HAP-1 (cell line): ENCODE measurements around the gene ERGIC1.
"Not testable (repeated sequence)": the region's sequence is repeated elsewhere in the genome, so short reads cannot be mapped to it uniquely, and the experiment has no call there.

ENCODE experiments used
- DNase-seq, 2 experiments: peaks; one replicate each; pipeline ENCODE4 v3.0.0-alpha.2; 2016 to 2020; ENCODE audit warnings: low spot score in 2 of 2
- H3K27me3 ChIP-seq: fragments of 250-450 bp; sonication (Bioruptor Pico); 2 replicates; pipeline ENCODE4 v1.5.1; 2020; ENCODE audit warnings: low read depth, mild to moderate bottlenecking, moderate library complexity
- H3K36me3 ChIP-seq: fragments of 250-450 bp; sonication (Bioruptor Pico); replicated peaks from 2 replicates; pipeline ENCODE4 v1.5.1; 2020; ENCODE audit warnings: mild to moderate bottlenecking
- H3K4me1 ChIP-seq: fragments of 250-450 bp; sonication (Bioruptor Pico); 2 replicates; pipeline ENCODE4 v1.5.1; 2020; ENCODE audit warnings: mild to moderate bottlenecking
- H3K4me3 ChIP-seq: fragments of 250-450 bp; sonication (Bioruptor Pico); 2 replicates; pipeline ENCODE4 v1.5.1; 2020; ENCODE audit warnings: mild to moderate bottlenecking, moderate library complexity
- H3K9me3 ChIP-seq: fragments of 250-450 bp; sonication (Bioruptor Pico); 2 replicates; pipeline ENCODE4 v1.5.1; 2020; ENCODE audit warnings: mild to moderate bottlenecking, moderate library complexity
- in situ Hi-C: fragments of 300-500 bp; cut with MboI; formaldehyde crosslinking; loops from 3 replicates; pipeline ENCODE4 v1.14.3; 2020; ENCODE audit warnings: low sequenced_read_pairs, inconsistent platforms, mixed read lengths

Gene ERGIC1

DNA sequence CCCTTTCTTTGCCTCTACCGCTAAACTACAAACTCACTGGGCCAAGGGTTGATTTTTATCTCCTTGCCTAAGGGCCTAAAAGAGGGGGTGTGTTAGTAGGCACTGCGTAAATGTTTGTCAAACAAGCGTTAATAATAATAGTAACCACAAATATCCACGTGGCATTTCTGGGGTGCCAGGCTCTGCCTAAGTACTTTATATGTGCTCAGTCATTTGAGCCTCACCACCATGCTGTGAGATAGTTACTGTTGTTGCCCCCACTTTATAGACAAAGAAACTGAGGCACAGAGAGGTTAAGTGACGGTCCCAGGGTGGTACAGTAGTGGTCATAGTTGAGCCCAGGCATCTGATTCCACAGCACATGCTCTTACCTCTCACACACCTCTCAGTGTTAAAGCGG is 52.4 kb downstream of the ERGIC1 start:
- Histone ChIP-seq H3K9me3 (no peaks in the 10 kb centered on the region), H3K27me3 (no peaks in the 10 kb centered on the region), H3K4me3 (no peak overlapping the region), H3K4me1 (no peaks in the 10 kb centered on the region), H3K36me3 (peaks cover 12% of the 10 kb centered on the region; the same call in 1 of the 2 replicates)
- no peak for DNase-seq
- in situ Hi-C loops, result no loop called here

DNA sequence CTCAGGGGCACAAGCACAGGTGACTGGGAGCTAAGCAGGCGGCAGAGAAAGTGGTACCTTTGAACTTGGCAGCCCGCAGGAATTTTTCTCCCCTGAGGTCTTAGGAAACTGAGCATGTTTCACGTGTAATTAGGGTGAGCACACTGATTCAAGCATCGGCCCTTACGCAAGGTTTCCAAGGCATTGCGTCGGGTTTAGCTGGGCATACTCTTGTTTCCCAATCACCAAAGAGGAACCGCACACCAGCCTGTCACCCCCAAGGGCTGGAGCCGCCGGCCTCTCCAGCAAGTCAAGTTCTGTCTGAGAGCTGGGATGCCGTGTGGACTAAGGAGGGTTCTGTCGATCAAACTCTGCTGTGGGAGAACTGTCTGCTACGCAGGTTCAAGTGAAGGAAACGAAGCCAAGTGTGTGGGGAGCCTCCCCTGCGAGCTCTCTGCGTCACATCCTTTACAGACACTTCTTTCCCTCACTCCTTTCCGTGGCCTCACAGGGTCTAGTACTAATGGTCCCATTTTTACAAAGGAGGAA is 53.0 kb downstream of the ERGIC1 start:
- Histone ChIP-seq H3K36me3 (peaks cover 12% of the 10 kb centered on the region; the same call in 1 of the 2 replicates), H3K9me3 (no peaks in the 10 kb centered on the region), H3K27me3 (no peaks in the 10 kb centered on the region), H3K4me3 (no peak overlapping the region), H3K4me1 (no peaks in the 10 kb centered on the region)
- DNase-seq, result no peak
- in situ Hi-C loops, result no loop called here

DNA sequence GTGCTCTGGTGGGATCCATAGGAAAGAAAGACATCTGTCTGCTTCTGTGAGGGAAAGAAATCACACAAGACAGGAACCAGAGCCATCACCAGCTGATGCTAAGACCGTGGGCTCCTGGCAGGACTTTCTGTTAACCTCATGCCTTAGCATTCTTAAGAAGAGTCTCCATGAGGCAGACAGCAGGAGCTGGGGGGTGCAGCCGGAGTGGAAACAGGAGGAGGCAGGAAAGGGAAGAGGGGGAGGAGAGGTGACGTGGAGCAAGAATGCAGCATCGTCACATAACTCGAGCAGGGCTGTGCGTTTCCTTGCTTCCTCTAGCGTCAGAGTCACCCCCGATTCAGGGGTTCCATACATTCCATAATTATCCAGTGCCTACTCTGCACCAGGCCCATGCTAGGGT is 53.6 kb downstream of the ERGIC1 start:
- peaks cover 12% of the 10 kb centered on the region for H3K36me3 ChIP-seq
- no peaks in the 10 kb centered on the region for H3K4me1 ChIP-seq
- no peak overlapping the region for H3K4me3 ChIP-seq
- no peak for DNase-seq
- H3K27me3 ChIP-seq, result no peaks in the 10 kb centered on the region
- in situ Hi-C loops, result no loop called here
- no peaks in the 10 kb centered on the region for H3K9me3 ChIP-seq

DNA sequence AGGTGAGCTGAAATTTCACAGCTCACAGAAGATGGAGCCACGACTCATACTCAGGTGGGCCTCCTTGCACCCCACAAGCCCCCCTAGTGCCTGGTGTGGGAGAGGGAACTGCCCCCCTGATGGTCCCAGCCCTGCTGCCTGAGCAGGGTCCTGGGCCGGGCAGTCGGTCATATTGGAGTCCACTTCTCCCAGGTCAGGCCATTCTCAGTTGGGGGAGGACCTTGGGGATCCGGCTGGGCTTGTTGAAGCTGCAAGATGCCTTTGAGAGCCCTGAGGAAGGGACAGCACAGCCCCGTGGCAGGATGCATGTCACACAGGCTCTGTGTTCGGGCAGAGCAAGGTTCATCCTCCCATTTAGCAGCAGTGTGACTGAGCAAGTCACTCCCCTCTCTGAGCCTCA is 56.6 kb downstream of the ERGIC1 start:
- Histone ChIP-seq H3K9me3 (no peaks in the 10 kb centered on the region), H3K36me3 (peaks cover 12% of the 10 kb centered on the region), H3K4me3 (no peak overlapping the region), H3K27me3 (no peaks in the 10 kb centered on the region), H3K4me1 (no peaks in the 10 kb centered on the region)
- in situ Hi-C loops, result no loop called here
- no peak for DNase-seq

DNA sequence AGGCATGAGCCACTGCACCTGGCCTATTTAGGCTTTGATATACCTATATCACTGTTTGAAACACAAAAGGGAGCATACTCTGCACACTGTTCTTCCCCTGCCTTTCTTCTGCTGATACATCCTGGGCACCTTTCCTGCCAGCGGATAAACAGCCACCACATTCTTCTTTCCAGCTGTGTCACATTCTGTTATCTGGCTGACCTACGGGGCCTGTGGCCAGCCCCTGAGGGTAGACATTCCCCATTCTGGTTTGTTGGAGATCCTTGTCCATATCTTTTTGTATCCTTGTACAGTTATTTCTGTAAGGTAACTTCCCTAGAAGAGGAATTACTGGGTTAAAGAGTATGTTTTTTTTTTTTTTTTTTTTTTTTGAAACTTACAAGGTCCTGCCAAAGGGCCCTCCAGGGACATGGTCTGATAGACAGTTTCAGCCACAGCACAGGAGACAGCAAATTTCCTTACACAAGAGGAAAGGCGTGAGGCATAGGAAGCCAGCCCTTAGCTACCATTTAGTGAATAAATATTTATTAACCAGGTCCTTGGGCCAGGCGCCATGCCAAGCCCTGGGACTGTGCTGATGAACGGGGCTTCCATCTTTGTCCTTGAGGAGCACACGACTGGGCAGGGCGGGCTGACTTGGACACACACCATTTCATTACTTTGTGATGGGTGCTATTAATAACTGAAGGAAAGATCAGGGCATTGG is 57.8 kb downstream of the ERGIC1 start:
- Histone ChIP-seq H3K36me3 (peaks cover 12% of the 10 kb centered on the region), H3K4me1 (no peaks in the 10 kb centered on the region), H3K4me3 (no peak overlapping the region), H3K27me3 (no peaks in the 10 kb centered on the region), H3K9me3 (no peaks in the 10 kb centered on the region)
- in situ Hi-C loops, result no loop called here
- DNase-seq, result no peak

DNA sequence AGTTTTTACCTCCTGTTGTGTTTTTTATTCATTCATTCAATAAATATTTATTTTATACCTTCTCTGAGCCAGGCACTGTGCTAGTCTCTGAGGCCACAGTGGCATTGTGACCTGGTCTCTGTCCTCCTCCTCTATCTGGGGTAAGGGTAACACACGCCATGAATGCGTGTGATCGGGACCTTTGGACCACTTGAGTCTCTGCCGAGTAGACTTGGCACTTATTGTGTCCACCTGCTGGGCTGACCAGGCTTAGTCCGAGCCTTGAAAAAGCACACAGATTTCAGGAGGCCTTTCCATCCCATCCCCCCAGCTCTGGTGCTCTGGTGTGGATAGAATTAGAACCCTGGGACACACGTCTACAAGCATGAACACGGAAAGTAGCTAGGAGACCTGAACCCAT is 58.7 kb downstream of the ERGIC1 start:
- H3K4me3 ChIP-seq, result no peak overlapping the region
- H3K4me1 ChIP-seq, result no peaks in the 10 kb centered on the region
- H3K9me3 ChIP-seq, result no peaks in the 10 kb centered on the region
- peaks cover 12% of the 10 kb centered on the region for H3K36me3 ChIP-seq
- no peak for DNase-seq
- in situ Hi-C loops, result no loop called here
- no peaks in the 10 kb centered on the region for H3K27me3 ChIP-seq

DNA sequence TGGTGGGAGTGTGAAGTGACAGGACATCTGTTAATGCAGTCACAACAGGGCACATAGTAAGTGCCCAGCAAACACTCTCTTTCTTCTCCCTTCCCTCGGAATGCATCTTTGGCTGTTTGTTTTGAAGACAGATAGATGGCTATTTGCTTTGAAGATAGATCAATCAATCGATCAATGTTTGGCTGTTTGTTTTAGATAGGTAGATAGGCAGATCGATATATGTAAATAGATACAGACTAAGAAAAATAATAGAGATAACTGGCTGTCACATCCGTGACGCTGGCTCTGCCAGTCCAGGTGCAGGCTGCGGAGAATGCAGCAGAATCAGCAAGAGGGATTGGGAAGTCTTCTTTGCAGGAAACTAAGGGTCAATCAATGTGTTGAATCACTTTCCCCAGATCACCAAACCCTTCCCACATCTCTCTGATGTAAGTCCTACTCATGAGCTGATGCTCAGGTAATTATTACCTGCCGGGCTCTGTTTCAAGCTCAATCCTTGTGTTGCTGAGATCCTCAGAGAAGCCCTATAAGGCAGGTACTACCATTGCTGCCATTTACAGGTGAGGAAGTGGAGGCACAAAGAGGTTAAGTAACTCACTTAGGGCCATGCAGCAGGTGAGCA is 60.8 kb downstream of the ERGIC1 start:
- peaks cover 5% of the 10 kb centered on the region for H3K36me3 ChIP-seq
- in situ Hi-C loops, result no loop called here
- H3K4me1 ChIP-seq, result no peaks in the 10 kb centered on the region
- no peaks in the 10 kb centered on the region for H3K27me3 ChIP-seq
- H3K4me3 ChIP-seq, result no peak overlapping the region
- DNase-seq, result no peak
- H3K9me3 ChIP-seq, result no peaks in the 10 kb centered on the region

DNA sequence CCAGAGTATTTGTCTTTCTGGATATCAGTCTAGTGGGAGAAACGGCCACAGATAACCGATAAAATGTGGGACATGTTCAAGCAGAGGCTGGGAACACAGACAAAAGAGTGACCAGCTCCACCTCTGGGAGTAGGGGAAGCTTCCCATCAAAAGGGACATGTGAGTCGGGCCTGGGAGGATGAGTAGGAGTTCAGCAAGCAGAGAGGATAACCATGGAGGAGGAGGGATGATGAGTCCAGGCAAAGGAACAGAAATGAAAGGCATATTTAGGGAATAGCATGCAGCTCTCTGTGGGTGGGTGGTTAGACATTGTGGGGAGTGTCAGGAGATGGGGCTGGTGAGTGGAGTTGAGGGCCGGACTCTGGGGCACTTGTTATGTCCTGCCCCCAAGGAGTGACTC is 61.5 kb downstream of the ERGIC1 start:
- in situ Hi-C loops, result no loop called here
- no peaks in the 10 kb centered on the region; the same call in 1 of the 2 replicates for H3K36me3 ChIP-seq
- no peaks in the 10 kb centered on the region for H3K9me3 ChIP-seq
- H3K4me3 ChIP-seq, result no peak overlapping the region
- no peaks in the 10 kb centered on the region for H3K27me3 ChIP-seq
- no peak for DNase-seq
- no peaks in the 10 kb centered on the region for H3K4me1 ChIP-seq

DNA sequence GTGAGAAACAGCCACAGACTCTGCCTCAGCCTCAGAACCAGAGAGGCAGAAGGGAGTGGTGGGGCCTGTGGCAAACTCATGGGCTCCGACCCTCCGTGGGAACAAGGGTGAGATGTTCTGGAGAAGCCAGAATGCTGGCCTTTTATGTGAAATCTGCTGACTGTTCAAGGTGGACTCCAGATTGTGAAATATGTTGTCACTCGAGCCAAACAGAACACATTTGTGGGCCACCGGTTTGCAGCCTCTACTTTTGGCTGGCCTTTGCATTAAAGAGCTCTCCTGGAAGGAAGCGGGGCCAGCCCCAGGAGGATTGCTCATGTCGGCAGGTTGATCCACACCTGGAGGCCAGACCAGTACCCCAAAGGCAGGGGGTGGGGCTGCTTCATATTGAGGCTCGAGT is 62.4 kb downstream of the ERGIC1 start:
- H3K9me3 ChIP-seq, result no peaks in the 10 kb centered on the region
- no peak overlapping the region for H3K4me3 ChIP-seq
- in situ Hi-C loops, result no loop called here
- no peaks in the 10 kb centered on the region for H3K4me1 ChIP-seq
- no peaks in the 10 kb centered on the region; the same call in 1 of the 2 replicates for H3K36me3 ChIP-seq
- H3K27me3 ChIP-seq, result no peaks in the 10 kb centered on the region
- DNase-seq, result no peak

DNA sequence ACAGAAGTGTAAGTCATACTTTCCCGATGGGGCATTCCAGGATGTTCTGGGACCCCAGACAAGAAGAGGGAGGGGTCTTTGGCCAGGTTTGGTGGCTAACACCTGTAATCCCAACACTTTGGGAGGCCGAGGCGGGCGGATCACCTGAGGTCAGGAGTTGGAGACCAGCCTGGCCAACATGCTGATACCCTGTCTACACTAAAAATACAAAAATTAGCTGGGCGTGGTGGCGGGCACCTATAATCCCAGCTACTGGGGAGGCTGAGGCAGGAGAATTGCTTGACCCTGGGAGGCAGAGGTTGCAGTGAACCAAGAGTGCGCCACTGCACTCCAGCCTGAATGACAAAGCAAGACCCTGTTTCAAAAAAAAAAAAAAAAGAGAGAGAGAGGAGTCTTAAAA is 63.0 kb downstream of the ERGIC1 start:
- H3K4me3 ChIP-seq, H3K9me3 ChIP-seq, DNase-seq, H3K36me3 ChIP-seq, H3K27me3 ChIP-seq, in situ Hi-C loops, H3K4me1 ChIP-seq: not testable (repeated sequence)

DNA sequence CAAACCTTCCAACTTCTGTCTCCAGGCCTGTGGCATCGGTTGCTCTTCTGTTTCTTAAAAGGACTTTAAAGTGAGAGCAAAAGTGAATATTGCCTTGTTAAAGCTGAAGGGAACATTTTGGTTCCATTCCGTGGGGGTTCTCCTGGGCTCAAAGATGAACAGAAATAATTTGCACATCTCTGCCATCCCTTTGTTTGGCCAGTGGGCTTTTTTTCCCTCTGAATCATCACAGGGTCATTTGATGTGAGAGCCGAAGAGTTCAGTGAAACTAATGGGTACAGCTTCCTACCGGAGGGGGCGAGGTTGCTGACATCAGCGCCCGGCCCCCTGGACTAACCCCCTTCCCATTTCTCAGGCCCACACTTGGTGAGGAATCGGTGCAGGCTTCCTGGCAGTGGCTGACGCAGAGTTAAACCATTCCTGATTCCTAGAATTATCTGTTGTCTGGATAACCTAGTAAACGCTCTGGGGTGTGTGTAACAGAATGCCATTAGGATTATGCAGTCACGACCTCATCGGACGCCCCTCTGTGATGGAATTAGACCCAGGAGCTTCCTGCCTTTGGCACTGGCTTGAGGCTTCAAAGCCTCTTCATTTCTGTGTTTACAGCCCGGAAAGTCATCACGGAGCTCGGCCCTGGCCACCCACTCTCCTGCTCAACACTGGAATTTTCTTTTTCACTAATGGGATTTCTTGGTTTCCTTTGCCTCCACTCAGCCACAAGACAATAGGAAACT is 63.6 kb downstream of the ERGIC1 start:
- no peak for DNase-seq
- no peak overlapping the region for H3K4me3 ChIP-seq
- H3K4me1 ChIP-seq, result no peaks in the 10 kb centered on the region
- H3K9me3 ChIP-seq, result no peaks in the 10 kb centered on the region
- no peaks in the 10 kb centered on the region; the same call in 1 of the 2 replicates for H3K36me3 ChIP-seq
- H3K27me3 ChIP-seq, result no peaks in the 10 kb centered on the region
- in situ Hi-C loops, result no loop called here

DNA sequence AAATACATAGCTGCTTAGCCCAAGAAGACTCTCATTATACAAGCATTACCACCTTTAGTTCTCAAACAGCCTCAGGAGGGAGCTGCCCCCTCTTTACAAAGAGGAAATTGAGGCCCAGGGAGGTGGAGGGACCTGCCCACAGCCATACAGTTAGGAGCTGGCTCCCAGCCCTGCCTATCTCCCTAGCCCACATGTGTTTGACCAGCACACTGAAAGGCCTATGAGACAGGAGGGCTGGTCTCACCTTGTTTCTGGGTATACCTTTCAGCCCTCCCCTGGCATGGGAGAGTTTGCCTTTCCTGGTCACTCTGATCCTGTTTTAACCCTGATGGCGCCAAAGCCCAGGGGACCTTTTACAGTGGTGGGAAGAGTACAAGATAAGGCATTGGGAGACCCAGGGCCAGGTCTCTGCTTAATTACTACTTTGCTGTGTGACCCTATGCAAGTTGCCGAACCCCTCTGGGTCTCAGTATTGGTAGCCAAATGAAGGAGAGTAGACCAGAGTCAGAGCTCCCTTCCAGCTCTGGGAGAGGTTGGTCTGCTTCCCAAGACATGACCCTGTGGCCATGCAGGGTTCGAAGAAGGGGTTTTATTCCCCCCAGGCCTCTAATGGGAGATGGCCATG is 64.3 kb downstream of the ERGIC1 start:
- in situ Hi-C loops, result no loop called here
- H3K4me1 ChIP-seq, result no peaks in the 10 kb centered on the region
- no peak overlapping the region for H3K4me3 ChIP-seq
- H3K27me3 ChIP-seq, result no peaks in the 10 kb centered on the region
- H3K36me3 ChIP-seq, result no peaks in the 10 kb centered on the region; the same call in 1 of the 2 replicates
- no peak for DNase-seq
- no peaks in the 10 kb centered on the region for H3K9me3 ChIP-seq

DNA sequence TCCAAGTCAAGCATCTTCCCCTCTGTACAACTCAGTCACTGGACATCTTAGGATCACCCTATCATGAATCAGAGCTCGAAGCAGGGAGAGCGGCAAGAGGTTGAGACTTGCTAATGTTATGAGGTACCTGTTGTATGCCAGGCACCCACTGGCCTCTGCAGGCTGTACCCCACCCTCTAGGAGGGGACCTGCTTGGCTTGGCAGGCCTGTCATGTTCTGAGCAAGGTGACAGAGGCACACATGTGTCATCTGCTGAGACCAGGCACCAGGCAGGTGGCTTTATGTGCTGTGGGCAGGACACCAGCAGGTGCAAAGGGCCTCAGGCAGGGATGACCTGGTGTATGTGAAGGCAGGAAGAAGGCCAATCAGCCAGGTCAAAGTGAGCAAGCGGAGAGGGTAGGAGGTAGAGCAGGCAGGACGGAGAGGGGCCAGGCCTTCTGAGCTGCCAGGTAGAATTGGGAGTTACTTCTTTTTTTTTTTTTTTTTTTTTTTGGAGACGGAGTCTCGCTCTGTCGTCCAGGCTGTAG is 64.9 kb downstream of the ERGIC1 start:
- no peaks in the 10 kb centered on the region for H3K4me1 ChIP-seq
- no peak for DNase-seq
- H3K4me3 ChIP-seq, result no peak overlapping the region
- H3K36me3 ChIP-seq, result no peaks in the 10 kb centered on the region; the same call in 1 of the 2 replicates
- in situ Hi-C loops, result no loop called here
- no peaks in the 10 kb centered on the region for H3K27me3 ChIP-seq
- H3K9me3 ChIP-seq, result no peaks in the 10 kb centered on the region
